CD4-positive, alpha-beta T cell treated with Interleukin-10 for 1 hour (primary cell): ENCODE results near the gene SLC18A2.

Experiments
- DNase-seq: peaks from one replicate; pipeline ENCODE4 v3.0.0-alpha.2; 2020

The SLC18A2 gene

GRCh38 chr10:117320050-117320665, 79.2 kb downstream of the SLC18A2 start:
- peak; percentile 26 for DNase-seq

- DNase-seq = no peak
These were observed 81.3 kb downstream of the SLC18A2 start for GRCh38 chr10:117322260-117322659.

DNA sequence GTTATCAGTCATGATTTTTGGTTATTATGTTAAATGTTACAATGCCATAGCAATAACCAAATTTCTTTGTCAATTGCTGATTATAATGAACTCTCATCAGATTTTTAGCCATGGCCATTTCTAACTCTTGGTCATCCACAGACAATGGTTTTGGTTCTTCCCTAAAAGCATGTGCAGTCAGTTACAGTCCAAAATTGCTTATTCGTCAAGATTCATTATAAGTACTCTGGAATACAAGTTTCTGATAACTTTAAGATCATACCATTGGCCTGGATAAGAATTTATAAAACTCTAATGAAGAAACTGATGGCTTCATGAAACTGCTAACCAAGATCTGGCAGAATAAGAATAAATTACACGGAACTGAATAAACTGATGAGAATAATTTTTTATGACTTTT, 83.5 kb downstream of the SLC18A2 start:
- no peak for DNase-seq

- no peak for DNase-seq
These were observed 86.3 kb downstream of the SLC18A2 start for GRCh38 chr10:117327262-117327661.
